DOHH2 (cell line): ENCODE measurements around the gene SLC39A1.

Experiments used
- EZH2phosphoT487 ChIP-seq: fragments of 200-600 bp; sonication (generic); IDR thresholded peaks from 2 replicates; pipeline ENCODE4 v1.6.1; 2017; ENCODE audit warnings: borderline replicate concordance, mild to moderate bottlenecking, antibody characterized with exemption, low read length, moderate library complexity, mixed read lengths
- TF ChIP-seq, protein P1 (sequence below): fragments of 200-600 bp; sonication (generic); IDR thresholded peaks from one replicate; pipeline ENCODE4 v1.5.1; 2014; ENCODE audit warnings: antibody characterized with exemption, mild to moderate bottlenecking, low read depth, low read length; ENCODE audit not compliant: poor library complexity, severe bottlenecking

GRCh38 chr1:153962088-153963029, 978 bp downstream of the SLC39A1 start:
- TF ChIP-seq, protein P1, sequence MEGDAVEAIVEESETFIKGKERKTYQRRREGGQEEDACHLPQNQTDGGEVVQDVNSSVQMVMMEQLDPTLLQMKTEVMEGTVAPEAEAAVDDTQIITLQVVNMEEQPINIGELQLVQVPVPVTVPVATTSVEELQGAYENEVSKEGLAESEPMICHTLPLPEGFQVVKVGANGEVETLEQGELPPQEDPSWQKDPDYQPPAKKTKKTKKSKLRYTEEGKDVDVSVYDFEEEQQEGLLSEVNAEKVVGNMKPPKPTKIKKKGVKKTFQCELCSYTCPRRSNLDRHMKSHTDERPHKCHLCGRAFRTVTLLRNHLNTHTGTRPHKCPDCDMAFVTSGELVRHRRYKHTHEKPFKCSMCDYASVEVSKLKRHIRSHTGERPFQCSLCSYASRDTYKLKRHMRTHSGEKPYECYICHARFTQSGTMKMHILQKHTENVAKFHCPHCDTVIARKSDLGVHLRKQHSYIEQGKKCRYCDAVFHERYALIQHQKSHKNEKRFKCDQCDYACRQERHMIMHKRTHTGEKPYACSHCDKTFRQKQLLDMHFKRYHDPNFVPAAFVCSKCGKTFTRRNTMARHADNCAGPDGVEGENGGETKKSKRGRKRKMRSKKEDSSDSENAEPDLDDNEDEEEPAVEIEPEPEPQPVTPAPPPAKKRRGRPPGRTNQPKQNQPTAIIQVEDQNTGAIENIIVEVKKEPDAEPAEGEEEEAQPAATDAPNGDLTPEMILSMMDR, result no peak
- no peak for TF ChIP-seq EZH2phosphoT487
